K562 (cell line): ENCODE results near the gene WDR91. TPM values are rescaled to one million over a fixed set of nuclear protein-coding genes. Genes with fewer than 3 reads are reported as not detected.

Experiments used
- FOXJ2 ChIP-seq: fragments of 200-800 bp; sonication (Bioruptor generic); IDR thresholded peaks from 2 replicates; pipeline ENCODE4 v1.6.1; 2016; ENCODE audit warnings: missing genetic modification characterization, missing compliant biosample characterization
- KAT2B ChIP-seq: IDR thresholded peaks from one replicate; pipeline ENCODE4 v1.6.1; 2012; ENCODE audit warnings: low read depth, mild to moderate bottlenecking, control low read depth, inconsistent platforms, low read length, moderate library complexity
- MBD2 ChIP-seq: sonication (generic); IDR thresholded peaks from 2 replicates; pipeline ENCODE4 v1.6.1; 2016; ENCODE audit warnings: low read depth, borderline replicate concordance
- MED1 ChIP-seq: sonication (generic); formaldehyde crosslinking; IDR thresholded peaks from 2 replicates; pipeline ENCODE4 v1.8.1; 2023; ENCODE audit warnings: missing genetic modification reagents, borderline replicate concordance
- MEF2A ChIP-seq: IDR thresholded peaks from 2 replicates; pipeline ENCODE4 v1.6.1; 2011; ENCODE audit warnings: low read depth, mild to moderate bottlenecking, low read length, moderate library complexity; ENCODE audit not compliant: control insufficient read depth
- NCOA6 ChIP-seq: fragments of 450-650 bp; IDR thresholded peaks from 2 replicates; pipeline ENCODE4 v1.6.1; 2017; ENCODE audit warnings: mild to moderate bottlenecking
- PHF8 ChIP-seq: fragments of 200-600 bp; sonication (generic); IDR thresholded peaks from 2 replicates; pipeline ENCODE4 v1.6.1; 2012; ENCODE audit warnings: mixed run types, mild to moderate bottlenecking, inconsistent platforms, low read length, moderate library complexity, borderline replicate concordance
- RNF2 ChIP-seq: sonication (generic); IDR thresholded peaks from 2 replicates; pipeline ENCODE4 v1.6.1; 2016
- SMARCA5 ChIP-seq: fragments of 450-650 bp; IDR thresholded peaks from 2 replicates; pipeline ENCODE4 v1.6.1; 2016
- TAF9B ChIP-seq: fragments of 450-650 bp; IDR thresholded peaks from 2 replicates; pipeline ENCODE4 v1.6.1; 2018; ENCODE audit warnings: mild to moderate bottlenecking; ENCODE audit not compliant: partially characterized antibody
- ZNF75A ChIP-seq: fragments of 450-650 bp; formaldehyde crosslinking; IDR thresholded peaks from 2 replicates; pipeline ENCODE4 v1.4.0; 2020; ENCODE audit warnings: mild to moderate bottlenecking
- polyA plus RNA-seq, 8 experiments: library from polyadenylated mRNA; depleted of rRNA in 4 of 8; stranded (reverse) in 5 of 8; unstranded in 3 of 8; fragments of >200 nt; fragmentation: Nextera tagmentation in 2 of 8; fragmentation: Illumina TruSeq in 1 of 8; extraction: Ambion mirVana in 2 of 8; extraction: Trizol in 1 of 8; gene quantifications; 2 replicates each; pipeline versions ENCODE4 v1.2.1 to v1.2.3, GENCODE V29; 2011 to 2014; ENCODE audit warnings: inconsistent platforms in 1 of 8, missing spikeins in 1 of 8
- total RNA-seq, 7 experiments: library from RNA; depleted of rRNA in 6 of 7; stranded (reverse); fragments of >200 nt in 6 of 7; fragmentation: Illumina TruSeq in 2 of 7; extraction: Trizol in 2 of 7; gene quantifications; 2 replicates each; pipeline versions ENCODE4 v1.2.1 to v1.2.3, GENCODE V29; 2011 to 2021; ENCODE audit warnings: low replicate concordance in 1 of 7
- TF ChIP-seq, protein P1 (sequence below): fragments of 250-450 bp; sonication (Bioruptor Pico); IDR thresholded peaks from 2 replicates; pipeline ENCODE4 v1.4.0; 2020; ENCODE audit warnings: mild to moderate bottlenecking, moderate library complexity
- TF ChIP-seq, protein P2 (sequence below): fragments of 250-450 bp; sonication (Bioruptor Pico); IDR thresholded peaks from 2 replicates; pipeline ENCODE4 v1.5.0; 2021; ENCODE audit warnings: mild to moderate bottlenecking, moderate library complexity
- TF ChIP-seq, protein P3 (sequence below): sonication (generic); formaldehyde crosslinking; IDR thresholded peaks from 2 replicates; pipeline ENCODE4 v1.8.1; 2023; ENCODE audit warnings: mild to moderate bottlenecking, missing genetic modification reagents

WDR91 gene
- total and polyA plus RNA-seq, 9 of the 15 experiments (the other 6 are each of a cell fraction or from before 2014, with no cell fraction given) = 1.9 to 18.2 (median 9.8) TPM

DNA sequence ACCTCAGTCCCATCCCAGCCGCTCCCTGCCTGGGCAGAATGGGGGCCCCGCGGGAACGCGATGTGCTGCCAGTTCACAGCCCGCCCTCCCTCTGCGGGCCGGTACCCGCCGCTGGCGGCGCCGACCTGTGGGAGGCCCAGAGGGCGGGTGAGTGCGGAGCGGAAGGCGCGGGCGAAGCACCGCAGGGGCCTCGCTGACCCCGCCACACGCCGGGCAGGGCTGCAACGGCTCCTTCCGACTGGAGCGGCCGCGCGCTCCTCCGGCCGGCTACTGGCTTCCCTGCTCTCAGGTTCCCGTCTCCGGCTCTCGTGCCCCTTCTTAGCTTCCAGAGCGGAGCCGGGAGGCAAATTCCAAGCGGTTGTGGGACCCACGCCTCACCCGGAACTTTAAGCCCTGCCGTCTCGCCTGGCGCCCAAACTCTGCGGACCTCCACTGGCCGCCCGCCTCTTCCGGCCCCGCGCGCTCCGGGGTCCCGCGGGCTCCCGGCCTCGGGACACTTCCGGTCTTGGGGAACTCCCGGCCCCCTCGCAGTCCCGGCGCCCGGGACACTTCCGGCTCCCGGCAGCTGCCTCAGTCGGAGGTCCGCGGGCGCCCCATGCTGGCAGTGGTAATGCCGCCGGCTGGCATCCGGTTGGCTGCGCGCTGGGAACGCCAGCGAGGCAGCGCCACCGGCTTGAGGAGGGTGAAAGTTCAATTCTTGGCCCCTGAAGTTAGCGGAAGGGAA, 40.9 kb downstream of the WDR91 start, which contains the start of gene CYREN (continued):
- TF ChIP-seq ZNF75A (CRISPR knock-in tag) (peak; percentile 65; the same call in 1 of the 2 replicates), TAF9B (peak; percentile 84), PHF8 (peak; percentile 98), SMARCA5 (no peak), NCOA6 (no peak), RNF2 (peak; percentile 73; the same call in 1 of the 2 replicates), KAT2B (no peak), MEF2A (no peak), FOXJ2 (tag) (no peak), MED1 (CRISPR knock-in tag) (no peak), MBD2 (peak; percentile 47; the same call in 1 of the 2 replicates)
- TF ChIP-seq, protein P1, sequence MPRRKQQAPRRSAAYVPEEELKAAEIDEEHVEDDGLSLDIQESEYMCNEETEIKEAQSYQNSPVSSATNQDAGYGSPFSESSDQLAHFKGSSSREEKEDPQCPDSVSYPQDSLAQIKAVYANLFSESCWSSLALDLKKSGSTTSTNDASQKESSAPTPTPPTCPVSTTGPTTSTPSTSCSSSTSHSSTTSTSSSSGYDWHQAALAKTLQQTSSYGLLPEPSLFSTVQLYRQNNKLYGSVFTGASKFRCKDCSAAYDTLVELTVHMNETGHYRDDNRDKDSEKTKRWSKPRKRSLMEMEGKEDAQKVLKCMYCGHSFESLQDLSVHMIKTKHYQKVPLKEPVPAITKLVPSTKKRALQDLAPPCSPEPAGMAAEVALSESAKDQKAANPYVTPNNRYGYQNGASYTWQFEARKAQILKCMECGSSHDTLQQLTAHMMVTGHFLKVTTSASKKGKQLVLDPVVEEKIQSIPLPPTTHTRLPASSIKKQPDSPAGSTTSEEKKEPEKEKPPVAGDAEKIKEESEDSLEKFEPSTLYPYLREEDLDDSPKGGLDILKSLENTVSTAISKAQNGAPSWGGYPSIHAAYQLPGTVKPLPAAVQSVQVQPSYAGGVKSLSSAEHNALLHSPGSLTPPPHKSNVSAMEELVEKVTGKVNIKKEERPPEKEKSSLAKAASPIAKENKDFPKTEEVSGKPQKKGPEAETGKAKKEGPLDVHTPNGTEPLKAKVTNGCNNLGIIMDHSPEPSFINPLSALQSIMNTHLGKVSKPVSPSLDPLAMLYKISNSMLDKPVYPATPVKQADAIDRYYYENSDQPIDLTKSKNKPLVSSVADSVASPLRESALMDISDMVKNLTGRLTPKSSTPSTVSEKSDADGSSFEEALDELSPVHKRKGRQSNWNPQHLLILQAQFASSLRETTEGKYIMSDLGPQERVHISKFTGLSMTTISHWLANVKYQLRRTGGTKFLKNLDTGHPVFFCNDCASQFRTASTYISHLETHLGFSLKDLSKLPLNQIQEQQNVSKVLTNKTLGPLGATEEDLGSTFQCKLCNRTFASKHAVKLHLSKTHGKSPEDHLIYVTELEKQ (CRISPR knock-in tag) = 0 out of 2 replicates have a peak, but pooled peaks have one; percentile 24
- TF ChIP-seq, protein P2, sequence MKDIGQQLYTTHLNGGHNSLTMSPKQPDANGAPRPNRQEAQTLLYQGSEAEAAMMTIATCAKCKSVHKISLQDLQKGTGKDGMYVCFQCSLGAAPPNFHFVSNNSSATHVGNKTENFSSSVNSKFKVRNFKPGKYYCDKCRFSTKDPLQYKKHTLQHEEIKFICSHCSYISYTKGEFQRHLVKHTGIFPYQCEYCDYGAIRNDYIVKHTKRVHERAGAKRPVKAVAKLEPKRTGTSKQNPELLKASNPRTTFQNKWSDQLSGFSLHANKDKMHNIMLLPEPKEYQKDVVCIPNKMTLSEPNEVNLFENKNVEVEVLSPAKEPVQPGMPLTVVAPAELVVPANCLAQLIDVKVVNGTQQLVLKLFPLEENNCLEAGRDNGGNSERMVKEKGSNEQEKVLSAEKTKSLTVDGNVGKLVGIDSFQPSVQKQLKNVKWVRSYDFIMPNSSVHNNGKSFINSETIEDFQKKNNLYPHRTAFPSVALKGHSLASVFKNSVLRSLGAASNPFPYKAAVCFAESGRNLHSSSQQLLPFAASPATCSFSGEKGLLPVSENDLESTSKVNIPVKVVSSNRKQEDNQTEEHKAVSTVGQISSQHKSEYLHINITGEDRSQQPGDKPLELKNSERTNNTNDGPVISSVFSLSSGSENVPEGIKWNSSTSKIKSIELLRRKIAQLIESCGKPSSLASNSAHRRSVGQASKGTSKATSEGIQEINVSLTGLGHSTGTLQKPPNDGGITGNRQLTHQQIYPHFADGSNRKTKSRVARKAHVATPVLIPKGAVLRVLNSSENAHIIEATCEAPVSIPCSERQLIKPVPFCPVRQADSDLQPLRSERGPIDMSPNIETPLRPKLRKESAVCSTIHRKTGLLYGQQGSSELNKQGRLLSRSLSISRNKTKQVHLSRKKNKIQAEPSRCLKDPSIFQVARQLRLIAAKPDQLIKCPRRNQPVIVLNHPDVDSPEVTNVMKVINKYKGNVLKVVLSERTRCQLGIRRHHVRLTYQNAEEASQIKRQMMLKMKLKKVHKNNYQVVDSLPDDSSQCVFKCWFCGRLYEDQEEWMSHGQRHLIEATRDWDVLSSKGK (CRISPR knock-in tag) = no peak
- TF ChIP-seq, protein P3, sequence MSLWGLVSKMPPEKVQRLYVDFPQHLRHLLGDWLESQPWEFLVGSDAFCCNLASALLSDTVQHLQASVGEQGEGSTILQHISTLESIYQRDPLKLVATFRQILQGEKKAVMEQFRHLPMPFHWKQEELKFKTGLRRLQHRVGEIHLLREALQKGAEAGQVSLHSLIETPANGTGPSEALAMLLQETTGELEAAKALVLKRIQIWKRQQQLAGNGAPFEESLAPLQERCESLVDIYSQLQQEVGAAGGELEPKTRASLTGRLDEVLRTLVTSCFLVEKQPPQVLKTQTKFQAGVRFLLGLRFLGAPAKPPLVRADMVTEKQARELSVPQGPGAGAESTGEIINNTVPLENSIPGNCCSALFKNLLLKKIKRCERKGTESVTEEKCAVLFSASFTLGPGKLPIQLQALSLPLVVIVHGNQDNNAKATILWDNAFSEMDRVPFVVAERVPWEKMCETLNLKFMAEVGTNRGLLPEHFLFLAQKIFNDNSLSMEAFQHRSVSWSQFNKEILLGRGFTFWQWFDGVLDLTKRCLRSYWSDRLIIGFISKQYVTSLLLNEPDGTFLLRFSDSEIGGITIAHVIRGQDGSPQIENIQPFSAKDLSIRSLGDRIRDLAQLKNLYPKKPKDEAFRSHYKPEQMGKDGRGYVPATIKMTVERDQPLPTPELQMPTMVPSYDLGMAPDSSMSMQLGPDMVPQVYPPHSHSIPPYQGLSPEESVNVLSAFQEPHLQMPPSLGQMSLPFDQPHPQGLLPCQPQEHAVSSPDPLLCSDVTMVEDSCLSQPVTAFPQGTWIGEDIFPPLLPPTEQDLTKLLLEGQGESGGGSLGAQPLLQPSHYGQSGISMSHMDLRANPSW (CRISPR knock-in tag) = no peak
